GM12801 (cell line): ENCODE data around the gene PCDHGB7.

Source experiments
- TF ChIP-seq, protein P1 (sequence below): IDR thresholded peaks from one replicate; pipeline ENCODE4 v1.5.1; 2011; ENCODE audit warnings: control low read depth; ENCODE audit not compliant: insufficient read length; ENCODE audit errors: extremely low read depth

The PCDHGB7 gene

DNA sequence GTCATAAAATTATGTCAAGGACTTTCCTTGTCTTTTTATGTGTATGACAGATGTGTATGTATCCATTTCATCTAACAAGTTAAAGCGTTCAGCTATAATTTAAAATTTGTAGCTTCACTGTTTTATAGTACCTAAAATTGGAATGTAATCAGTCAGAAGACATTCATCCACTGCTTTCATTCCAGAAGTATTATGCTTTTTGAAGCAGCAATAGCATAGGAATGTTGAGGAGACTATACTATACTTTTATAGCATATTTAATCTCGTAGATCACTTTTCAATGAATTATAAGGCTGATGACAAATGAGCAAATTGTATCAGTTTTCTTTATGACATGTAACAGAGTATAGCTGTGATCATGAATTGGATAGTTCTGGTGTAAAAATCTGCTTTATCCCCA lies 19.7 kb downstream of the PCDHGB7 start:
- TF ChIP-seq, protein P1, sequence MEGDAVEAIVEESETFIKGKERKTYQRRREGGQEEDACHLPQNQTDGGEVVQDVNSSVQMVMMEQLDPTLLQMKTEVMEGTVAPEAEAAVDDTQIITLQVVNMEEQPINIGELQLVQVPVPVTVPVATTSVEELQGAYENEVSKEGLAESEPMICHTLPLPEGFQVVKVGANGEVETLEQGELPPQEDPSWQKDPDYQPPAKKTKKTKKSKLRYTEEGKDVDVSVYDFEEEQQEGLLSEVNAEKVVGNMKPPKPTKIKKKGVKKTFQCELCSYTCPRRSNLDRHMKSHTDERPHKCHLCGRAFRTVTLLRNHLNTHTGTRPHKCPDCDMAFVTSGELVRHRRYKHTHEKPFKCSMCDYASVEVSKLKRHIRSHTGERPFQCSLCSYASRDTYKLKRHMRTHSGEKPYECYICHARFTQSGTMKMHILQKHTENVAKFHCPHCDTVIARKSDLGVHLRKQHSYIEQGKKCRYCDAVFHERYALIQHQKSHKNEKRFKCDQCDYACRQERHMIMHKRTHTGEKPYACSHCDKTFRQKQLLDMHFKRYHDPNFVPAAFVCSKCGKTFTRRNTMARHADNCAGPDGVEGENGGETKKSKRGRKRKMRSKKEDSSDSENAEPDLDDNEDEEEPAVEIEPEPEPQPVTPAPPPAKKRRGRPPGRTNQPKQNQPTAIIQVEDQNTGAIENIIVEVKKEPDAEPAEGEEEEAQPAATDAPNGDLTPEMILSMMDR: no peak

DNA sequence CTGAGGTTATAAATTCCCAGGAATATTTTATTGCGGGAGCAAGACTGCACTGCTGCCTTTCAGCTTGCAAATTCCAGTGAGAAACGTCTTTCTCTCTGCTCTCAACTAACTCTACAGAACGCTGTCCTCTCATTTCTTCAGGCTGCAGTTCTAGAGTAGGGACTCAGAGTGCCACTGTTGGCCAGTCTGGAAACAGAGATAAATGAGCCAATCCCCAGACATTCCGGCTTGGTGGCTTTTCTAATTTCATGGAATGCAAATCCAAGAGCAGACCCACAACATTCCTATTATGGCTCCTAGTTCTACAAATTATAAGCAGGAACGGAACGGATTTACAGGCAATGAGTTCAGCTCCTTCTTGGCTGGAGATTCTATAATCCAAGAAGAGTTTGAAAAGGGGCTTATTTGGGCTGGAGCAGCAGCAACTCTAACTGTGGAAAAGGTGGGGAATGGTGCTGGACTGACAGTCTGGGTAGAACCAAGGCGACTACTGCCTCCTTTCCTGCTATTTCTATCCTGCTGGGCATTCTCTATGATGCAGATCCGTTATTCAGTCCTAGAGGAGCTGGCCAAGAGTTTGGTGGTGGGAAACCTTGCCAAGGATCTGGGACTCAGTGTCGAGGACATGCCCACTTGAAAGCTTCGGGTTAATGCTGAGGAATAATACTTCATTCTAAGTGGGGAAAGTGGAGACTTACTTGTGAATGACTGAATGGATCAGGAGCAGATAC lies 22.1 kb downstream of the PCDHGB7 start:
- TF ChIP-seq, protein P1: no peak

- TF ChIP-seq, protein P1: no peak
These were observed 22.9 kb downstream of the PCDHGB7 start for GRCh38 chr5:141440341-141440740.

- TF ChIP-seq, protein P1: no peak
These were observed 24.2 kb downstream of the PCDHGB7 start for GRCh38 chr5:141441571-141442170.

- TF ChIP-seq, protein P1: no peak
These were observed 47.9 kb downstream of the PCDHGB7 start for GRCh38 chr5:141465351-141465750.
